8988T (cell line): ENCODE data around the gene IQSEC1.
"Not testable (repeated sequence)": the region's sequence is repeated elsewhere in the genome, so short reads cannot be mapped to it uniquely, and the experiment has no call there.

Experiments used
- DNase-seq: peaks from one replicate; pipeline ENCODE4 v3.0.0; 2011

IQSEC1 gene

DNA sequence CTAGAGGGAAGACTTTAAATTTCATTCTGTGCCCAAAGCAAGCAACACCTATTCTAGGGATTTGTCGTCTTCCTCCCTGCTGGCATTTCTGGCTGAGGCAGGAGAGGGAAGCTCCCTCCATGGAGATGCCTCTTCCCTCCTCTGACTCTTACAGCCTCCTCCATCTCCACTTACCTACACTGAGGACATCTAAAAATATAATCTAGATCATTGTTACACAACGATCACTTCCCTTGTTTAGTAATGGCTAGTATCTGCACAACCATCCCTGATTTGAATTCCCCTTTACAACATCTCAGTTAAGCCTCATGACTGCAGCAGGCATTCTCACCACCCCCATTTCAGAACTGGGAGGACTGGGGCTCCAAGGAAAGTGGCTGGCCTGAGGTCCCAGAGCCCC, 219.4 kb downstream of the IQSEC1 start:
- not testable (repeated sequence) for DNase-seq

DNA sequence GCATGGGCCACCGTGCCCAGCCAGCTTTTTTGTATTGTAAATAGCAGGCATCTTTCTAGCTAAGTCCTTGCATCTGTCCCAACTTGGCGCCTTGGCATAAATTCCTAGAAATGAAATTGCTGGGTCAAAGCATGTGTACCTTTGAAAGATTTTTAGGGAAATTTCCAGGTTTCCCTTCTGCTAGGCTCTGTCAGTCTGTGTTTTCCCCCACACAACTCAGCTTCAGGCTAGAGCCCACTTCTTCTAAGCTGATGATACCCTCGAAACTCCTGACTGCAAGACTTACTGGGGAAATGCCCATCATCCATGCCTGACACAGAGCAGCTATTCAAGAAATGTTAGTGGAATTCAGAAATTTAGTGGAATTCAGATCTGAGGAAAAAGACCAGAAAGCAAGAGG, 221.0 kb downstream of the IQSEC1 start:
- DNase-seq = no peak
